ENCODE results near the gene PTGFRN.

DNA sequence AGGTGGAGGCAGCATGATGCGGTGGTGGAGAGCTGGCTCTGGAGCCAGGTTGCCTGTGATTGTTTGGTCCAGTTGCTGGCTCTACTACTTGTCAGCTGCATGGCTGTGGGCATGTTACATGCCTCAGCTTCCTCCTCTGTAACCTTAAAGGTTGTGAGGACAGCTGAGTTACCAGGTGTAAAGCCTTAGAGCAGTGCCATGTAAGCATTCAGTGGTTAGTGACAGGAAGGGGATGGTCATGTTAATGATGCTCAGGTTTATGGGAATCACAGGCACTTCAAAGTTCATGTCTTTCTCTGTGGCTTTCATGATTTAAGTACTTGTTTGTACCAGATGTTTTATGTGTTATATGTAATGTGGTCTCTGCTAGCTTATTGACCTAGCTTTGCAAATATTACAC lies 32.6 kb downstream of the PTGFRN start:
- TF ChIP-seq TAF1 (IDR thresholded peaks at IDR 0.05; ENCODE audit: borderline replicate concordance, low read depth, low read length), result no peak
- no peak for TF ChIP-seq POLR2A (IDR thresholded peaks at IDR 0.05; ENCODE audit: low read depth, low read length)
- no peak for TF ChIP-seq POLR2AphosphoS5 (IDR thresholded peaks at IDR 0.05; ENCODE audit: low read depth, low read length)

Data from GM12892 (cell line).